Right atrium auricular region (tissue), 2 donors: ENCODE data around the gene DLEC1. TPM values are rescaled to one million over a fixed set of nuclear protein-coding genes. Genes with fewer than 3 reads are reported as not detected.
"Not testable (repeated sequence)": the region's sequence is repeated elsewhere in the genome, so short reads cannot be mapped to it uniquely, and the experiment has no call there.

Experiments used
- DNase-seq: peaks from one replicate; pipeline ENCODE4 v3.0.0-alpha.2; 2019; ENCODE audit warnings: low spot score
- H3K27ac ChIP-seq, 2 donors: fragments of 200-600 bp; sonication (generic); 1 replicate in 1 of 2; 2 replicates in 1 of 2; pipeline ENCODE4 v1.5.1; 2016 to 2019
- H3K27me3 ChIP-seq, 2 donors: fragments of 200-600 bp; sonication (generic); one replicate each; pipeline versions ENCODE4 v1.5.1 to v1.6.0; 2017 to 2019
- H3K36me3 ChIP-seq: fragments of 200-600 bp; sonication (generic); one replicate; pipeline ENCODE4 v1.5.1; 2016
- H3K4me1 ChIP-seq, 2 donors: fragments of 200-600 bp; sonication (generic); one replicate each; pipeline versions ENCODE4 v1.5.1 to v1.6.0; 2017 to 2019
- H3K4me3 ChIP-seq, 2 donors: fragments of 200-600 bp; sonication (generic); 1 replicate in 1 of 2; 2 replicates in 1 of 2; pipeline ENCODE4 v1.5.1; 2017 to 2019; ENCODE audit warnings: mild to moderate bottlenecking in 1 of 2, moderate library complexity in 1 of 2
- H3K9me3 ChIP-seq, 2 donors: fragments of 200-600 bp; sonication (generic); one replicate each; pipeline ENCODE4 v1.5.1; 2019
- CTCF ChIP-seq, 2 donors: fragments of 200-600 bp; sonication (generic); IDR thresholded peaks; one replicate each; pipeline ENCODE4 v1.5.1; 2019; ENCODE audit warnings: antibody characterized with exemption in 2 of 2
- total RNA-seq, 2 donors: library from RNA; depleted of rRNA; stranded (reverse); fragments of >200 nt; gene quantifications; one replicate each; pipeline ENCODE4 v1.1.0, GENCODE V29; 2016

DLEC1 gene
- total RNA-seq, 2 donors from 2014 or later: 0.22 to 0.35 TPM

- Histone ChIP-seq H3K4me1 (no peaks in the 10 kb centered on the region), H3K36me3 (no peaks in the 10 kb centered on the region), H3K9me3 (no peaks in the 10 kb centered on the region), H3K27me3 (no peaks in the 10 kb centered on the region), H3K27ac (no peak overlapping the region), H3K4me3 (no peak overlapping the region)
- TF ChIP-seq CTCF (IDR thresholded peaks at IDR 0.05): no peak
- no peak for DNase-seq
Measured at GRCh38 chr3:38158472-38158871, 119.5 kb downstream of the DLEC1 start.

- H3K27me3 ChIP-seq, H3K9me3 ChIP-seq, DNase-seq, H3K4me1 ChIP-seq, H3K27ac ChIP-seq, H3K36me3 ChIP-seq, H3K4me3 ChIP-seq: not testable (repeated sequence)
Measured at GRCh38 chr3:38160704-38161103, 121.7 kb downstream of the DLEC1 start.

DNA sequence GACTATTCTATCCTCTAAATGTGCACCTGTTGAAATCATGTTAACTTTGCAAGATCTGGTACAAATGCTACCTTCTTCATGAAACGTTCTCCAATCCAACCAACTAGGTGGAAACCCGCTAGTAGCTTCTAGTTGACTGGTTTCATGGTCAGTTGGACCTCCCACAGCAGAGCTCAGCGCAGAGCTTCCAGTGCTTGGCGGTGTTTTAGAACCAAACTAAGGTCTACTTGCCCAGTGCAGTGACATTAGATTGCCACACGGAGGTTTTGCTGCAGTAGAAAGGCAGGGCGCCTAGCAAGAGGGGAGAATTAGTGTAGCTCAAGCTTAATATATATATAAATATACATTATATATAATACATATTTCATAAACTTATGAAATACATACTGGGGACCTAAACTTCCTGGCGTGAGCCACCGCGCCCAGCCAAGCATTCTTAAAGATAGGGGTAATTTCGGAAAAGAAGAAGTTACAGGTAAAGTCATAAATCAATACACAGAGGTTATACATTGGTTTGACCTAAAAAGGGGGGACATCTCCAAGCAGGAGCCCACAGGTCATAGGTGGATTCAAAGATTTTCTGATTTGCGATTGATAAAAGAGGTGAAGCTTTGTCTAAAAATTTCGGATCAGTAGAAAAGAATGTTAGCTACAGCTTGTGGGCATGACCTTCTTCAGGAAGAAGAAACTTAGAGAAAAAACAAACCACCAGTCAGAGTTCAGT, 124.3 kb downstream of the DLEC1 start:
- no peak for DNase-seq
- Histone ChIP-seq H3K27me3 (no peaks in the 10 kb centered on the region), H3K9me3 (no peaks in the 10 kb centered on the region), H3K27ac (no peak overlapping the region), H3K4me1 (peaks cover 0 to 22% of the 10 kb centered on the region in 2 donors), H3K36me3 (no peaks in the 10 kb centered on the region), H3K4me3 (no peak overlapping the region)
- TF ChIP-seq CTCF (IDR thresholded peaks at IDR 0.05): no peak

DNA sequence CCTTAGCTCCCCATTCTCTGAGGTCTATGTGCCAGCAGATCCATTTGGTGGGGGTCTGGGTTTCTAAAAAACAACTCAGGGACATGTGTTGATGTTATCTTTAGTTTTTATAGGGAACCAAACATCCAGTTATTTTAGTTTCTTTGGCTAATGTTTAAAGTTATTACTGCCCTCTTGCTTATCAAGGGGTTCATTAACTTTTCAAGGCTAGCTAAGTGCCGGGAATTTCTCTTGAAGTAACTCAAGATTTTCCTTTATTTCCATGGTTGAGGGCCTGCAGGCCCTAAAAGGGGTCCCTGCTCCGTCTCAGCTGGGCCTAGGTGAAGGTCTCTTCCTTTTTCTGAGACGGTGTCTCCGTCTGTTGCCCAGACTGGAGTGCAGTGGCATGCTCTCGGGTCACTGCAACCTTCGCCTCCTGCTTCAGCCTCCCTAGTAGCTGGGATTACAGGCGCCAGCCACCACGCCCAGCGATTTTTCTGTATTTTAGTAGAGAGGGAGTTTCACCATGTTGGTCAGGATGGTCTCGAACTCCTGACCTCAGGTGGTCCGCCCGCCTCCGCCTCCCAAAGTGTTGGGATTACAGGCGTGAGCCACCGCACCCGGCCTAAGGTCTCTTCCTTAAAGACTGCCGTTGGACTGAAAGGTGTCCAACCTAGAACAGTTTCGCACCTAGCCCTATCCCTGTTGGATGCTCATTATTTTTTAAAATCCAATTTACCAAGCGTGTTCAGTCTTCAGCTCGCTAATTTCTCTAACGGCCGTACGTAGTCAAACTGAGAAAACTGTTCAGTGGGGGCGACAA, 125.0 kb downstream of the DLEC1 start:
- no peak for TF ChIP-seq CTCF (IDR thresholded peaks at IDR 0.05)
- Histone ChIP-seq H3K4me3 (peak overlapping the region; percentile 83 to 88), H3K4me1 (peaks cover 0 to 22% of the 10 kb centered on the region in 2 donors), H3K27me3 (no peaks in the 10 kb centered on the region), H3K9me3 (no peaks in the 10 kb centered on the region), H3K36me3 (no peaks in the 10 kb centered on the region), H3K27ac (peak overlapping the region; percentile 99)
- DNase-seq: no peak

DNA sequence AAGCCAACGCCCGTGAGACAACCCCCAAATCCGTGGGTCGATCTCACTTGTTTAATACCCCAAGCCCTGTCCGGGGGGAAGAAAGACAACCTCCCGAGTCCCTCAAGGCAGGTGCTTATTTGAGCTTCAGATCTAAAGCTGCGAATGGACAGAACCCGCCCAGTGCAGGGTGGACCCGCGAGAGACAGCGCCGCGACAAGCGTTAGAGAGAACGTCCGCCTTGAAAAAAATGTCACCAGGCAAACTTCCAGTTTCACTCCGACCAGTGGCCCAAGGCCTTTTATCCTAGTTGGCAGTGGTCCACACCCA, 125.6 kb downstream of the DLEC1 start:
- no peak for TF ChIP-seq CTCF (IDR thresholded peaks at IDR 0.05)
- Histone ChIP-seq H3K36me3 (no peaks in the 10 kb centered on the region), H3K27me3 (no peaks in the 10 kb centered on the region), H3K4me3 (peak overlapping the region; percentile 83 to 88), H3K4me1 (peaks cover 0 to 25% of the 10 kb centered on the region in 2 donors), H3K9me3 (no peaks in the 10 kb centered on the region), H3K27ac (peak overlapping the region; percentile 99)
- DNase-seq: no peak

DNA sequence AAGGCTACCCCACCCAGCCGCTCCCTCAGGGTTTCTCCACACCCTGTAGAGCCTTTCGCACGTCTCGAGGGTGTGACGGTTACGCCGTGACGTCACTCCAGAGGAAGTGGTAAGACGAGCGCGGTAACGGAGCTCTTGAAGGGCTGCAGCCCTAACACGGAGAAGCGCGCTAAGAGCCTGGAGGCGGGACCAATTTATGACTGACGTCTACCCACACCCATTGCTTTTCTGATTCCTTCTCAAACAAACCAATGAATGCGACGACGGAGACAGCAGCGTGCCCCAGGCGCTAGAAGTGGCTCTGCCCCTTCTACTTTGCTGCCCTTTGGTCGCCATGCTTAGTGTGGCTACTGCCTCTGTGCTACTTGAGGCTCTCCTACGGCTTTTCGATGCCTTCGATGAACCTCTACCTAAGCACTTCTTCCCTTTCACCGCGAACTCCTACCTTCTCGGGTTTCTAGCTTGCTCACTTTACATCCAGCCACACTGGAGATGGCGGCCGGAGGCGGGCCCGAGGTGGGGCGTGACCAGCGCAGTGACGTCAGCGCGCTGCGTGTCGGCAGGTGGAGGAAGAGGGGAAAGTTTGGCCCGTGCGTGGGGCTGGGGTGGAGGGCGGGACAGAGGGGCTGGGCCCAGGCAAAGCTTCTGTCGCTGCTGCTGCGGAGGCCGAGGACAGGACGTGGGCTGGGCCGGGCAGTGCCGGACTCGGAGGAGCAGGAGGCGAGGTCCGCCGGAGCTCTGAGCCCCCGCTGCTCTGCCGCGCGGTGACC, 126.1 kb downstream of the DLEC1 start, which contains the start of gene OXSR1:
Gene OXSR1, plus strand, starts transcription at position 586 of the 770 bp plus-strand sequence. CDS start 340 bp downstream, outside the sequence.
- H3K27me3 ChIP-seq: no peaks in the 10 kb centered on the region
- peak within 1 kb of the TSS; percentile 99 for H3K27ac ChIP-seq
- peak within 1 kb of the TSS; percentile 83 to 88 for H3K4me3 ChIP-seq
- DNase-seq: peak; percentile 100
- H3K9me3 ChIP-seq: no peaks in the 10 kb centered on the region
- no peaks in the 10 kb centered on the region for H3K36me3 ChIP-seq
- H3K4me1 ChIP-seq: peaks cover 0 to 25% of the 10 kb centered on the region in 2 donors
- no peak for TF ChIP-seq CTCF (IDR thresholded peaks at IDR 0.05)
